SK-N-SH treated with all-trans-retinoic acid at 6 μM for 48 hours (cell line): ENCODE data around the gene OSGIN1.

Experiments used
- ATAC-seq: fragments of 200-7000 bp; cut with Tn5 transposase; 3 replicates; pipeline ENCODE4 v1.9.1; 2020; ENCODE audit warnings: mild to moderate bottlenecking, moderate library complexity
- ARNTL ChIP-seq: fragments of 450-650 bp; formaldehyde crosslinking; IDR thresholded peaks from 2 replicates; pipeline ENCODE4 v1.5.0; 2020; ENCODE audit warnings: low read depth, mild to moderate bottlenecking, moderate library complexity, borderline replicate concordance
- BACH2 ChIP-seq: fragments of 250-450 bp; sonication (Bioruptor Pico); IDR thresholded peaks from 2 replicates; pipeline ENCODE4 v1.9.0; 2021; ENCODE audit warnings: mild to moderate bottlenecking, borderline replicate concordance
- CREB5 ChIP-seq: fragments of 250-450 bp; sonication (Bioruptor Pico); IDR thresholded peaks from 2 replicates; pipeline ENCODE4 v1.5.1; 2020; ENCODE audit warnings: low read depth, mild to moderate bottlenecking, moderate library complexity
- CSDC2 ChIP-seq: fragments of 250-450 bp; sonication (Bioruptor Pico); IDR thresholded peaks from 2 replicates; pipeline ENCODE4 v1.5.0; 2020; ENCODE audit warnings: mild to moderate bottlenecking, moderate library complexity
- ESRRG ChIP-seq: fragments of 250-450 bp; sonication (Bioruptor Pico); IDR thresholded peaks from 2 replicates; pipeline ENCODE4 v1.6.1; 2021; ENCODE audit warnings: mild to moderate bottlenecking
- GLIS3 ChIP-seq: fragments of 250-450 bp; sonication (Bioruptor Pico); IDR thresholded peaks from 2 replicates; pipeline ENCODE4 v1.5.0; 2020; ENCODE audit warnings: mild to moderate bottlenecking, moderate library complexity
- ISL1 ChIP-seq: fragments of 250-450 bp; sonication (Bioruptor Pico); IDR thresholded peaks from 2 replicates; pipeline ENCODE4 v2.1.2; 2022; ENCODE audit warnings: mild to moderate bottlenecking, moderate library complexity
- OSR1 ChIP-seq: fragments of 250-450 bp; sonication (Bioruptor Pico); IDR thresholded peaks from 2 replicates; pipeline ENCODE4 v1.8.0; 2022; ENCODE audit warnings: moderate library complexity, mild to moderate bottlenecking, inconsistent platforms
- PATZ1 ChIP-seq: fragments of 250-450 bp; sonication (Bioruptor Pico); IDR thresholded peaks from 2 replicates; pipeline ENCODE4 v1.8.0; 2020; ENCODE audit warnings: mild to moderate bottlenecking, moderate library complexity, borderline replicate concordance
- POU6F1 ChIP-seq: fragments of 250-450 bp; sonication (Bioruptor Pico); IDR thresholded peaks from 2 replicates; pipeline ENCODE4 v1.8.0; 2021; ENCODE audit warnings: low read depth, mild to moderate bottlenecking, moderate library complexity, borderline replicate concordance
- PPARA ChIP-seq: fragments of 250-450 bp; sonication (Bioruptor Pico); IDR thresholded peaks from 2 replicates; pipeline ENCODE4 v1.5.0; 2020; ENCODE audit warnings: mild to moderate bottlenecking, borderline replicate concordance
- RARB ChIP-seq: fragments of 250-450 bp; sonication (Bioruptor Pico); IDR thresholded peaks from 2 replicates; pipeline ENCODE4 v1.8.0; 2021; ENCODE audit warnings: mild to moderate bottlenecking, moderate library complexity
- SNAI2 ChIP-seq: fragments of 250-450 bp; sonication (Bioruptor Pico); IDR thresholded peaks from 2 replicates; pipeline ENCODE4 v1.5.0; 2020; ENCODE audit warnings: mild to moderate bottlenecking, moderate library complexity
- TCF4 ChIP-seq: fragments of 250-450 bp; sonication (Bioruptor Pico); IDR thresholded peaks from 2 replicates; pipeline ENCODE4 v1.8.0; 2021; ENCODE audit warnings: mild to moderate bottlenecking, moderate library complexity, borderline replicate concordance
- TOX ChIP-seq: fragments of 250-450 bp; sonication (Bioruptor Pico); IDR thresholded peaks from 2 replicates; pipeline ENCODE4 v1.8.0; 2021; ENCODE audit warnings: mild to moderate bottlenecking, moderate library complexity, borderline replicate concordance
- ZC3H10 ChIP-seq: fragments of 250-450 bp; sonication (Bioruptor Pico); IDR thresholded peaks from 2 replicates; pipeline ENCODE4 v1.5.1; 2021; ENCODE audit warnings: mild to moderate bottlenecking, moderate library complexity
- ZFP3 ChIP-seq: fragments of 250-450 bp; sonication (Bioruptor Pico); IDR thresholded peaks from 2 replicates; pipeline ENCODE4 v1.5.0; 2020; ENCODE audit warnings: mild to moderate bottlenecking, moderate library complexity
- ZFP30 ChIP-seq: fragments of 450-650 bp; formaldehyde crosslinking; IDR thresholded peaks from 2 replicates; pipeline ENCODE4 v1.5.0; 2022; ENCODE audit warnings: mild to moderate bottlenecking, moderate library complexity
- ZNF565 ChIP-seq: fragments of 450-650 bp; formaldehyde crosslinking; conservative IDR thresholded peaks from 2 replicates; pipeline ENCODE4 v1.5.0; 2020; ENCODE audit warnings: low read depth, mild to moderate bottlenecking, moderate library complexity
- ZNF70 ChIP-seq: fragments of 450-650 bp; formaldehyde crosslinking; IDR thresholded peaks from 2 replicates; pipeline ENCODE4 v1.5.0; 2020; ENCODE audit warnings: mild to moderate bottlenecking, moderate library complexity

Gene OSGIN1

DNA sequence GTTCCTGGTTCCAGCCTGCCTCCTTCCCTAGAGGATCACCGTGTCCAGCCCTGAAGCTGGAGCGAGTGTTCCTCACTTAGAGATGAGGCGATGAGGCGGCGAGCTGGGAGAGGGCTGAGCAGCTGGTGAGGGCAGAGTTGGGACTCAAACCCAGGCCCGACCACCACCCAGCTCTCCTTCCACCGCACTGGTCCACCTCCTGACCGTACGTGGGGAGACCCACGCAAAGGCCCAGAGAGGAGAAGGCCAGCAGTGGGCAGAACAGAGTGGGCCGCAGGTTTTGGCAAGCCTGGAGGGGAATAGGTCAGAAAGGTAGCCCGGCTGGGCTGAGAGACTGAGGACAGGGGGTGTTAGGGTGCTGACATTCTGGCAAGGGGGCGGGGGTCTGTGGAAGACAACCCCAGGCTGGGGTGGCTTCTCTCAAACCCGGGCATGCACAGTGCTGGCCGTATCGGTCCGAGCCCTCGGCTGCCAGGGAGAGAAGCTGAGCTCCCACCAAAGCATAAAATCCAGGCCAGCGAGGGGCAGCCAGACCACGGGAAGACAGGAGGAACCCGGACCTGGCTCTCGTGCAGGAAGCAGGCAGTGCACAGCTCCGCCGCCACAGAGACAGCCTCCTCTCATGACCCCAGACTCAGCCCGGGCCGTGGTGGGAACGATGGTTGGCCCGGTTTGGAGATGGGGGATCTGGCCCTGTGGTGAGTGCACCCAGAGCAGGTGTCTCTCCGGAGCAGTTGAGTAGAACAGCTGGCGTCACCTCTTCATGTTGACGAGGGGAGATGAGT, 29.3 kb upstream of the OSGIN1 start:
- TF ChIP-seq ARNTL (CRISPR knock-in tag) (no peak), BACH2 (no peak), CREB5 (CRISPR knock-in tag) (no peak), ZNF70 (CRISPR knock-in tag) (no peak), RARB (CRISPR knock-in tag) (no peak), TOX (no peak), CSDC2 (CRISPR knock-in tag) (no peak), SNAI2 (CRISPR knock-in tag) (no peak), PPARA (CRISPR knock-in tag) (no peak)
- ATAC-seq, result no peak

DNA sequence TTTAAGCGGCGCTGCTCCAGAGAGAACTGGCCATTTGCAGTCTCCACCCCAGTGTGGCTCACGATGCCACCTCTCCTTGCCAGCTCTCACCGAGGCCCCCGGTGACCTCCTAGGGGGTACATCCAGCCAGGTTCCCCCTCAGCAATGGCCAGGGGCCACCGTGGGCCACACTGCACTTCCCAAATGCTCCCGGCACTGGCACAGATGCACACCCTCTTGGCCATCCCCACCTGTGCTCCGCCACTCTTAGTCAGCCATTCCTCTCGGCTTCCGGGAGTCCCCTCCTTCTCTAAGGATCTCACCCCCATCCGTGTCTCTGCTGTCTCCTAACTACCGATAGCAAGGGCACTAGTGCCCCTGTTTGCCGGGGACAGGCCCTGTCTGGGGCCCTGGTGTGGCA, 28.4 kb upstream of the OSGIN1 start:
- TF ChIP-seq ESRRG (CRISPR knock-in tag), result no peak
- TF ChIP-seq ZFP30 (CRISPR knock-in tag), result no peak
- no peak for TF ChIP-seq TOX
- no peak for TF ChIP-seq ZNF565 (CRISPR knock-in tag)
- TF ChIP-seq TCF4, result no peak
- TF ChIP-seq GLIS3, result no peak
- TF ChIP-seq OSR1 (CRISPR knock-in tag), result no peak
- no peak for TF ChIP-seq PATZ1 (CRISPR knock-in tag)
- no peak for TF ChIP-seq SNAI2 (CRISPR knock-in tag)
- no peak for TF ChIP-seq CREB5 (CRISPR knock-in tag)
- ATAC-seq, result no peak

- TF ChIP-seq ZFP3 (CRISPR knock-in tag) (no peak), ARNTL (CRISPR knock-in tag) (no peak), TCF4 (no peak), SNAI2 (CRISPR knock-in tag) (no peak), ISL1 (no peak), POU6F1 (no peak), ZFP30 (CRISPR knock-in tag) (no peak), CSDC2 (CRISPR knock-in tag) (no peak), ZNF70 (CRISPR knock-in tag) (no peak), CREB5 (CRISPR knock-in tag) (no peak), BACH2 (no peak), ZC3H10 (CRISPR knock-in tag) (no peak), ESRRG (CRISPR knock-in tag) (no peak), RARB (CRISPR knock-in tag) (no peak)
- ATAC-seq, result no peak
These were observed 27.7 kb upstream of the OSGIN1 start for GRCh38 chr16:83925095-83925905.
